GM12878 (cell line): ENCODE results near the gene ATP6V0D1. TPM values are rescaled to one million over a fixed set of nuclear protein-coding genes. Genes with fewer than 3 reads are reported as not detected.

Experiments used
- ATAC-seq: fragments of 200-7000 bp; cut with Tn5 transposase; 3 replicates; pipeline ENCODE4 v1.9.1; 2020; ENCODE audit warnings: mild to moderate bottlenecking, moderate library complexity
- BruUV-seq: library from RNA; stranded (reverse); fragments of 400-500 nt; replicated peaks from 2 replicates; lab custom pipeline; 2021; lab: Mats Ljungman, UMichigan
- CTCF ChIA-PET: fragments of 300-600 bp; sonication (Branson Sonifier 250); formaldehyde crosslinking; extraction: SDS; loops from one replicate; lab custom pipeline; 2021; ENCODE audit warnings: inconsistent platforms; lab: Yijun Ruan, JAX
- POLR2A ChIA-PET: fragments of 350-600 bp; formaldehyde crosslinking; extraction: SDS; loops from one replicate; lab custom pipeline; 2021; ENCODE audit warnings: inconsistent platforms; lab: Charles Lee
- RAD21 ChIA-PET: fragments of 300-600 bp; sonication (Branson Sonifier 250); formaldehyde crosslinking; loops from one replicate; lab custom pipeline; 2023; ENCODE audit warnings: antibody characterized with exemption; ENCODE audit not compliant: unreplicated experiment; lab: Charles Lee
- SMC1A ChIA-PET: fragments of 300-600 bp; sonication (Branson Sonifier 250); formaldehyde crosslinking; loops from one replicate; lab custom pipeline; 2023; ENCODE audit not compliant: unreplicated experiment, uncharacterized antibody; lab: Charles Lee
- DNase-seq: peaks from one replicate; pipeline ENCODE4 v3.0.0-alpha.2; 2011; ENCODE audit warnings: low read depth, low spot score
- FAIRE-seq: peaks from 3 replicates; lab custom pipeline; 2011; peaks lifted over from hg19 to GRCh38; lab: Jason Lieb, UNC
- H2AFZ ChIP-seq: 2 replicates; pipeline ENCODE4 v1.6.0; 2011; ENCODE audit warnings: low read depth, low read length, control low read depth; ENCODE audit not compliant: control insufficient read depth
- H3K27ac ChIP-seq: 2 replicates; pipeline ENCODE4 v1.5.1; 2011; ENCODE audit warnings: control low read depth; ENCODE audit not compliant: control insufficient read depth, insufficient read depth
- H3K27me3 ChIP-seq, 2 experiments: replicated peaks in 1 of 2; 2 replicates each; pipeline versions ENCODE4 v1.6.0 to v1.6.1; 2011; ENCODE audit warnings: low read length in 1 of 2; ENCODE audit not compliant: control insufficient read depth in 2 of 2, insufficient read depth in 2 of 2
- H3K36me3 ChIP-seq, 2 experiments: 2 replicates each; pipeline ENCODE4 v1.5.1; 2011; ENCODE audit warnings: low read length in 1 of 2; ENCODE audit not compliant: control insufficient read depth in 2 of 2, insufficient read depth in 2 of 2
- H3K4me1 ChIP-seq: 2 replicates; pipeline ENCODE4 v1.6.1; 2011; ENCODE audit warnings: mild to moderate bottlenecking, low read length, moderate library complexity, mixed read lengths; ENCODE audit not compliant: control insufficient read depth, insufficient read depth
- H3K4me2 ChIP-seq: 2 replicates; pipeline ENCODE4 v1.6.0; 2011; ENCODE audit warnings: control low read depth; ENCODE audit not compliant: control insufficient read depth, insufficient read depth
- H3K4me3 ChIP-seq: fragments of 200-600 bp; sonication (generic); 2 replicates; pipeline ENCODE4 v1.5.1; 2016
- H3K79me2 ChIP-seq: 2 replicates; pipeline ENCODE4 v1.6.0; 2011; ENCODE audit warnings: low read length; ENCODE audit not compliant: control insufficient read depth, insufficient read depth
- H3K9ac ChIP-seq: 2 replicates; pipeline ENCODE4 v1.8.0; 2011; ENCODE audit warnings: low read length, control low read depth, mixed read lengths; ENCODE audit not compliant: control insufficient read depth, insufficient read depth
- H3K9me3 ChIP-seq: replicated peaks from 3 replicates; pipeline ENCODE4 v1.5.1; 2011; ENCODE audit warnings: mild to moderate bottlenecking, low read length; ENCODE audit not compliant: control insufficient read depth, insufficient read depth
- H4K20me1 ChIP-seq: 2 replicates; pipeline ENCODE4 v1.6.0; 2011; ENCODE audit not compliant: control insufficient read depth, insufficient read depth
- CHD4 ChIP-seq: fragments of 200-600 bp; sonication (generic); IDR thresholded peaks from 2 replicates; pipeline ENCODE4 v1.6.1; 2016; ENCODE audit warnings: mild to moderate bottlenecking
- CREM ChIP-seq: IDR thresholded peaks from 2 replicates; pipeline ENCODE4 v1.6.1; 2014; ENCODE audit warnings: antibody characterized with exemption, low read depth
- EP300 ChIP-seq, 2 experiments: fragments of 150-350 bp in 1 of 2; IDR thresholded peaks; 2 replicates each; pipeline ENCODE4 v1.6.1; 2011 to 2012; ENCODE audit warnings: low read depth in 2 of 2, low read length in 2 of 2, borderline replicate concordance in 1 of 2, improper control_type of control experiment in 1 of 2, inconsistent platforms in 1 of 2; ENCODE audit not compliant: control insufficient read depth in 1 of 2
- HCFC1 ChIP-seq: fragments of 150-350 bp; IDR thresholded peaks from 2 replicates; pipeline ENCODE4 v1.6.1; 2014; ENCODE audit warnings: low read length
- IKZF1 ChIP-seq: fragments of 450-650 bp; conservative IDR thresholded peaks from 2 replicates; pipeline ENCODE4 v1.6.1; 2017; ENCODE audit warnings: antibody characterized with exemption, mild to moderate bottlenecking
- JUNB ChIP-seq: IDR thresholded peaks from 2 replicates; pipeline ENCODE4 v1.6.1; 2016; ENCODE audit warnings: antibody characterized with exemption, mild to moderate bottlenecking
- PKNOX1 ChIP-seq: fragments of 450-650 bp; IDR thresholded peaks from 2 replicates; pipeline ENCODE4 v1.6.1; 2016; ENCODE audit warnings: mild to moderate bottlenecking
- RBBP5 ChIP-seq: fragments of 200-600 bp; sonication (generic); conservative IDR thresholded peaks from 2 replicates; pipeline ENCODE4 v1.6.1; 2016
- REST ChIP-seq: IDR thresholded peaks from 2 replicates; pipeline ENCODE4 v1.6.1; 2012; ENCODE audit warnings: mild to moderate bottlenecking, low read depth, low read length
- SPI1 ChIP-seq: IDR thresholded peaks from 2 replicates; pipeline ENCODE4 v1.6.1; 2011; ENCODE audit warnings: low read depth, mild to moderate bottlenecking, low read length, moderate library complexity, borderline replicate concordance; ENCODE audit not compliant: insufficient read depth
- TBL1XR1 ChIP-seq: IDR thresholded peaks from 2 replicates; pipeline ENCODE4 v1.6.1; 2012; ENCODE audit warnings: low read depth, low read length, improper control_type of control experiment
- TCF12 ChIP-seq: IDR thresholded peaks from 2 replicates; pipeline ENCODE4 v1.6.1; 2011; ENCODE audit warnings: low read depth, mild to moderate bottlenecking, low read length
- ZBTB40 ChIP-seq: fragments of 450-650 bp; IDR thresholded peaks from 2 replicates; pipeline ENCODE4 v1.6.1; 2016; ENCODE audit warnings: mild to moderate bottlenecking, moderate library complexity, borderline replicate concordance
- WGBS: methylation state at CpG from one replicate; pipeline ENCODE4 v1.1.6; 2016; ENCODE audit warnings: low lambda C conversion rate; ENCODE audit not compliant: insufficient replicate concordance, insufficient coverage; ENCODE audit errors: missing lambda C conversion rate; 5-methylcytosine and 5-hydroxymethylcytosine counted together
- in situ Hi-C: fragments of 300-500 bp; cut with MboI; formaldehyde crosslinking; loops from 9 replicates; pipeline ENCODE4 v1.14.3; 2018; ENCODE audit warnings: mixed read lengths
- intact Hi-C: fragments of 100-400 bp; cut with micrococcal nuclease; formaldehyde crosslinking; loops from one replicate; pipeline ENCODE4 v1.14.2; 2022; ENCODE audit not compliant: unreplicated experiment
- polyA plus RNA-seq, 11 experiments: library from polyadenylated mRNA; depleted of rRNA in 4 of 11; unstranded in 6 of 11; stranded (reverse) in 5 of 11; fragments of >200 nt; fragmentation: Nextera tagmentation in 4 of 11; fragmentation: Illumina TruSeq in 1 of 11; extraction: Ambion mirVana in 4 of 11; extraction: Trizol in 1 of 11; gene quantifications; 1 replicate in 1 of 11; 2 replicates in 10 of 11; pipeline versions ENCODE4 v1.2.1 to v1.2.3, GENCODE V29; 2011 to 2016; ENCODE audit warnings: inconsistent platforms in 2 of 11, missing spikeins in 2 of 11, low read depth in 1 of 11
- total RNA-seq, 4 experiments: library from RNA; depleted of rRNA in 3 of 4; stranded (reverse); fragments of >200 nt in 3 of 4; fragmentation: Illumina TruSeq in 1 of 4; extraction: Trizol in 1 of 4; gene quantifications; 2 replicates each; pipeline versions ENCODE4 v1.2.1 to v1.2.3, GENCODE V29; 2013 to 2021

ATP6V0D1 gene
- total and polyA plus RNA-seq, 10 of the 15 experiments (the other 5 are each of a cell fraction or from before 2014, with no cell fraction given), result 28.1 to 141 (median 70.3) TPM

GRCh38 chr16:67471758-67472384 is 9.1 kb downstream of the ATP6V0D1 start:
- no TSS peak for BruUV-seq
- H3K27ac ChIP-seq, result no peak overlapping the region
- no peaks in the 10 kb centered on the region for H3K9me3 ChIP-seq
- peak overlapping the region; percentile 32; the same call in 1 of the 2 replicates for H3K4me2 ChIP-seq
- ChIA-PET RAD21 (no interaction called here), POLR2A (no interaction called here), CTCF (interaction anchor here (1.8 to 2.0 kb wide), 2 partner anchors 44 kb away, joined by 5 read pairs; no protein-coding TSS in a partner anchor), SMC1A (interaction anchor here (1.1 kb wide), 1 partner anchor 9 kb away, joined by 3 read pairs; the partner anchor contains the start of gene ATP6V0D1)
- H2AFZ ChIP-seq, result no peak overlapping the region
- intact Hi-C loops, result no loop called here
- H3K9ac ChIP-seq, result no peak overlapping the region
- H3K4me1 ChIP-seq, result peaks cover 20% of the 10 kb centered on the region
- H3K79me2 ChIP-seq, result peaks cover 44% of the 10 kb centered on the region
- TF ChIP-seq SPI1 (no peak), TCF12 (no peak), CHD4 (no peak), TBL1XR1 (no peak), HCFC1 (no peak), RBBP5 (no peak), EP300 (IDR thresholded peaks at IDR 0.05; ENCODE audit: borderline replicate concordance in 1 of 2, control insufficient read depth in 1 of 2, low read depth in 2 of 2, low read length in 2 of 2) (no peak), PKNOX1 (no peak), JUNB (no peak), REST (no peak), CREM (no peak), IKZF1 (no peak), ZBTB40 (no peak)
- 74% methylated on average over 6 of the region's 6 CpGs for WGBS
- no peak overlapping the region for H3K4me3 ChIP-seq
- ATAC-seq (peak; percentile 33), DNase-seq (no peak), FAIRE-seq (no peak)
- no peaks in the 10 kb centered on the region; a peak in 1 of 4 replicates for H3K36me3 ChIP-seq
- H3K27me3 ChIP-seq, result no peaks in the 10 kb centered on the region
- in situ Hi-C loops, result no loop called here
- H4K20me1 ChIP-seq, result peaks cover 2% of the 10 kb centered on the region
